BJ (cell line): Measurements from ENCODE around the gene ATPAF2. TPM values are rescaled to one million over a fixed set of nuclear protein-coding genes. Genes with fewer than 3 reads are reported as not detected.
A peak's percentile ranks its signal among the peaks of the same experiment; 100 is the strongest.

Experiments
- CTCF ChIA-PET: fragments of 350-600 bp; formaldehyde crosslinking; extraction: SDS; loops from one replicate; lab custom pipeline; 2021; ENCODE audit warnings: antibody characterized with exemption, inconsistent platforms; lab: Yijun Ruan, JAX
- POLR2A ChIA-PET: fragments of 300-600 bp; sonication (Branson Sonifier 250); formaldehyde crosslinking; extraction: SDS; loops from one replicate; lab custom pipeline; 2021; ENCODE audit warnings: antibody characterized with exemption; lab: Charles Lee
- DNase-seq: peaks from one replicate; pipeline ENCODE4 v3.0.0-alpha.2; 2011; ENCODE audit warnings: low read depth
- H3K27me3 ChIP-seq: 2 replicates; pipeline ENCODE4 v1.6.0; 2011; ENCODE audit warnings: low read length; ENCODE audit not compliant: control insufficient read depth, insufficient read depth
- H3K36me3 ChIP-seq: 2 replicates; pipeline ENCODE4 v1.5.1; 2011; ENCODE audit warnings: low read length; ENCODE audit not compliant: control insufficient read depth, insufficient read depth
- H3K4me3 ChIP-seq: 2 replicates; pipeline ENCODE4 v1.5.1; 2011; ENCODE audit warnings: low read depth, mild to moderate bottlenecking, control low read depth, low read length
- CTCF ChIP-seq: IDR thresholded peaks from 2 replicates; pipeline ENCODE4 v1.5.1; 2011; ENCODE audit warnings: low read depth, mild to moderate bottlenecking, control low read depth, inconsistent platforms, low read length, moderate library complexity; ENCODE audit not compliant: insufficient read depth
- polyA plus RNA-seq: library from polyadenylated mRNA; depleted of rRNA; stranded (reverse); fragments of >200 nt; gene quantifications from 2 replicates; pipeline ENCODE4 v1.2.3, GENCODE V29; 2011

The ATPAF2 gene
- polyA plus RNA-seq, 1 experiment: 17.4 TPM

- no peak for TF ChIP-seq CTCF
- ChIA-PET POLR2A (no interaction called here), CTCF (no interaction called here)
- no peaks in the 10 kb centered on the region for H3K27me3 ChIP-seq
- no peaks in the 10 kb centered on the region for H3K36me3 ChIP-seq
- DNase-seq: no peak
- H3K4me3 ChIP-seq: no peak overlapping the region
These were observed 59.2 kb downstream of the ATPAF2 start for GRCh38 chr17:17979778-17980177.

GRCh38 chr17:17978481-17979424, 60.2 kb downstream of the ATPAF2 start:
- Histone ChIP-seq H3K27me3 (no peaks in the 10 kb centered on the region), H3K4me3 (no peak overlapping the region), H3K36me3 (no peaks in the 10 kb centered on the region)
- CTCF ChIA-PET: no interaction called here
- no peak for TF ChIP-seq CTCF
- POLR2A ChIA-PET: interaction anchor here (0.6 kb wide), 1 partner anchor 29 kb away, joined by 3 read pairs; no protein-coding TSS in a partner anchor
- DNase-seq: no peak

- no peak for DNase-seq
- ChIA-PET CTCF (no interaction called here), POLR2A (no interaction called here)
- no peaks in the 10 kb centered on the region for H3K36me3 ChIP-seq
- no peak for TF ChIP-seq CTCF
- H3K4me3 ChIP-seq: no peak overlapping the region
- no peaks in the 10 kb centered on the region for H3K27me3 ChIP-seq
These were observed 61.9 kb downstream of the ATPAF2 start for GRCh38 chr17:17976931-17977570.

- no peak for DNase-seq
- Histone ChIP-seq H3K36me3 (no peaks in the 10 kb centered on the region), H3K4me3 (no peak overlapping the region), H3K27me3 (no peaks in the 10 kb centered on the region)
- POLR2A ChIA-PET: no interaction called here
- TF ChIP-seq CTCF: no peak
- CTCF ChIA-PET: interaction anchor here (0.7 kb wide), 3 partner anchors 28 to 84 kb away, joined by 3 to 4 read pairs (median 3); no protein-coding TSS in a partner anchor
These were observed 63.5 kb downstream of the ATPAF2 start for GRCh38 chr17:17975436-17975835.

GRCh38 chr17:17972952-17973254, 66.1 kb downstream of the ATPAF2 start:
- no peaks in the 10 kb centered on the region for H3K36me3 ChIP-seq
- no peak for DNase-seq
- POLR2A ChIA-PET: interaction anchor here (0.8 kb wide), 1 partner anchor 199 kb away, joined by 5 read pairs; no protein-coding TSS in a partner anchor
- TF ChIP-seq CTCF: no peak
- CTCF ChIA-PET: interaction anchor here (1.1 to 1.4 kb wide), 4 partner anchors 12 to 54 kb away, joined by 3 to 11 read pairs (median 4); no protein-coding TSS in a partner anchor
- H3K27me3 ChIP-seq: no peaks in the 10 kb centered on the region
- H3K4me3 ChIP-seq: peak overlapping the region; percentile 70
